Measurements from ENCODE around the gene RSPH9. TPM values are rescaled to one million over a fixed set of nuclear protein-coding genes. Genes with fewer than 3 reads are reported as not detected.
A peak's percentile ranks its signal among the peaks of the same experiment; 100 is the strongest.
"Not testable (repeated sequence)": the region's sequence is repeated elsewhere in the genome, so short reads cannot be mapped to it uniquely, and the experiment has no call there.

RSPH9 gene
- total RNA-seq, 2 donors from 2014 or later: not detected

DNA sequence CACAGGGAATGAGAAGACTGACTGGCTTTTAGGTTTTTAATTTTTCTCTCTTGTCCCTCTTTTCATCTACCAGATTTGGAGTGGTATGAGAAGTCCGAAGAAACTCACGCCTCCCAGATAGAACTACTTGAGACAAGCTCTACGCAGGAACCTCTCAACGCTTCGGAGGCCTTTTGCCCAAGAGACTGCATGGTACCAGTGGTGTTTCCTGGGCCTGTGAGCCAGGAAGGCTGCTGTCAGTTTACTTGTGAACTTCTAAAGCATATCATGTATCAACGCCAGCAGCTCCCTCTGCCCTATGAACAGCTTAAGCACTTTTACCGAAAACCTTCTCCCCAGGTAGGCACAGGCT lies 8.6 kb upstream of the RSPH9 start:
- no peak for DNase-seq
- H3K27me3 ChIP-seq: no peaks in the 10 kb centered on the region
- peaks cover 15% of the 10 kb centered on the region for H3K4me1 ChIP-seq
- TF ChIP-seq, protein P1, sequence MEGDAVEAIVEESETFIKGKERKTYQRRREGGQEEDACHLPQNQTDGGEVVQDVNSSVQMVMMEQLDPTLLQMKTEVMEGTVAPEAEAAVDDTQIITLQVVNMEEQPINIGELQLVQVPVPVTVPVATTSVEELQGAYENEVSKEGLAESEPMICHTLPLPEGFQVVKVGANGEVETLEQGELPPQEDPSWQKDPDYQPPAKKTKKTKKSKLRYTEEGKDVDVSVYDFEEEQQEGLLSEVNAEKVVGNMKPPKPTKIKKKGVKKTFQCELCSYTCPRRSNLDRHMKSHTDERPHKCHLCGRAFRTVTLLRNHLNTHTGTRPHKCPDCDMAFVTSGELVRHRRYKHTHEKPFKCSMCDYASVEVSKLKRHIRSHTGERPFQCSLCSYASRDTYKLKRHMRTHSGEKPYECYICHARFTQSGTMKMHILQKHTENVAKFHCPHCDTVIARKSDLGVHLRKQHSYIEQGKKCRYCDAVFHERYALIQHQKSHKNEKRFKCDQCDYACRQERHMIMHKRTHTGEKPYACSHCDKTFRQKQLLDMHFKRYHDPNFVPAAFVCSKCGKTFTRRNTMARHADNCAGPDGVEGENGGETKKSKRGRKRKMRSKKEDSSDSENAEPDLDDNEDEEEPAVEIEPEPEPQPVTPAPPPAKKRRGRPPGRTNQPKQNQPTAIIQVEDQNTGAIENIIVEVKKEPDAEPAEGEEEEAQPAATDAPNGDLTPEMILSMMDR (IDR thresholded peaks at IDR 0.05): no peak
- peak overlapping the region; percentile 83 to 99 for H3K9ac ChIP-seq (ENCODE audit: low read depth in 2 of 2, low read length in 2 of 2)
- H3K4me3 ChIP-seq: peak overlapping the region; percentile 60
- intact Hi-C loops (cut with DNase I): no loop called here
- no peaks in the 10 kb centered on the region for H3K9me3 ChIP-seq
- peaks cover 18% of the 10 kb centered on the region for H3K36me3 ChIP-seq
- peak overlapping the region; percentile 58 for H3K27ac ChIP-seq

DNA sequence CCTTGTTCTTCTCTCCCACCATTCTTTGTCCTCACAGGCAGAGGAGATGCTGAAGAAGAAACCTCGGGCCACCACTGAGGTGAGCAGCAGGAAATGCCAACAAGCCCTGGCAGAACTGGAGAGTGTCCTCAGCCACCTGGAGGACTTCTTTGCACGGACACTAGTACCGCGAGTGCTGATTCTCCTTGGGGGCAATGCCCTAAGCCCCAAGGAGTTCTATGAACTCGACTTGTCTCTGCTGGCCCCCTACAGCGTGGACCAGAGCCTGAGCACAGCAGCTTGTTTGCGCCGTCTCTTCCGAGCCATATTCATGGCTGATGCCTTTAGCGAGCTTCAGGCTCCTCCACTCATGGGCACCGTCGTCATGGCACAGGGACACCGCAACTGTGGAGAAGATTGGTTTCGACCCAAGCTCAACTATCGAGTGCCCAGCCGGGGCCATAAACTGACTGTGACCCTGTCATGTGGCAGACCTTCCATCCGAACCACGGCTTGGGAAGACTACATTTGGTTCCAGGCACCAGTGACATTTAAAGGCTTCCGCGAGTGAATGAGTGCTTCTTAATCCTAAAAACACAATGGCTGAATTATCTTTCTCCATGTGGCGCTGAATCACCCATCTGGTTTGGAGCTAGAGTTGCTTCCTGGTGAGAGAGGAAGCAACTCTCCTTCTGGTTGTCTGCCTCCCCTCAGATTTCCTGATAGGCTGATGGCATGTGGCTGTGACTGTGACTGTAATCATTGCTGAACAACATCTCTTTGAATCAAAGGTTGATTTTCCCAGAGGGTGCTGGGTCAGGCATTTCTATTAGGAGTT lies 4.6 kb upstream of the RSPH9 start:
- Histone ChIP-seq H3K4me3 (no peak overlapping the region), H3K9me3 (no peaks in the 10 kb centered on the region), H3K9ac (ENCODE audit: low read depth in 2 of 2, low read length in 2 of 2) (no peak overlapping the region), H3K27ac (no peak overlapping the region), H3K27me3 (no peaks in the 10 kb centered on the region), H3K36me3 (peaks cover 24% of the 10 kb centered on the region), H3K4me1 (peaks cover 15% of the 10 kb centered on the region)
- TF ChIP-seq, protein P1 (IDR thresholded peaks at IDR 0.05): no peak
- no peak for DNase-seq
- intact Hi-C loops (cut with DNase I): no loop called here

DNA sequence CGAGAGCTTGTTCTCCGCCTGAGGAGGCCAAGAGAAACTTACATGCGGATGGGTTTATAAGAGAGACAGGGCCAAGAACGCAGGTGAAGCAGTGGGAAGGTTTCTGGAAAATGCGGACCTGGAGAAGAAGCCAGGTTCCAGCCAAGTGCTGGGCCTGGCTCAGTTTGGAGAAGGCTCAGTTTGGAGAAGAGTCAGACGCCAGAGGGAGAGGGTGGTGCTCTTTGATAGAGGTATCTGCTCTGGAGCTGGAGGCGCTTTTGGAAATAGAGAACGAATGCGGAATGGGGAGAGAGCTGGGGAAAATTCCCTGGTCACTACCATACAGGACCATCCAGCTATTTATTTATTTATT lies 753 bp downstream of the RSPH9 start:
- H3K27me3 ChIP-seq: no peaks in the 10 kb centered on the region
- H3K4me1 ChIP-seq: no peaks in the 10 kb centered on the region
- no peak for DNase-seq
- H3K9ac ChIP-seq (ENCODE audit: low read depth in 2 of 2, low read length in 2 of 2): no peak overlapping the region
- TF ChIP-seq, protein P1 (IDR thresholded peaks at IDR 0.05): no peak
- intact Hi-C loops (cut with DNase I): no loop called here
- H3K36me3 ChIP-seq: peaks cover 12% of the 10 kb centered on the region
- peak overlapping the region; percentile 41 for H3K4me3 ChIP-seq
- H3K27ac ChIP-seq: no peak overlapping the region
- no peaks in the 10 kb centered on the region for H3K9me3 ChIP-seq

DNA sequence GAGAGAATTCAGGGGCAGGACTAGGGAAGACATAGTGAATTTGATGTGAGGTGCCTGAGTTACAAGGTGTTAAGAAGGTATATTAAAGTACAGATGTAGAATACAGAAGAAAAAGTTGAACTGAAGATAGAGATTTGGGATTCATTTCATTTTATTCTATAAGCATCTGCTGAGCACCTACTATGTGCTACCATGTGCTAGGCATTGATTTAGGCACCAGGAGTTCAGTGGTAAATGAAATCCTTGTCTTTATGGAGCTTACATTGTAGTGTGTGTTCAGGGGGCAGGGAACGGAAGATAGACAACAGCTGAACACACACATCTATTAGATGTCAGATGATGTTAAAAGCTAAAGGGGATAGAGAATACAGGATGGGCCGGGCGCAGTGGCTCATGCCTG lies 2.8 kb downstream of the RSPH9 start:
- TF ChIP-seq, protein P1 (IDR thresholded peaks at IDR 0.05): no peak
- Histone ChIP-seq H3K9me3 (no peaks in the 10 kb centered on the region), H3K9ac (ENCODE audit: low read depth in 2 of 2, low read length in 2 of 2) (no peak overlapping the region), H3K4me3 (no peak overlapping the region), H3K4me1 (no peaks in the 10 kb centered on the region), H3K27me3 (no peaks in the 10 kb centered on the region), H3K27ac (no peak overlapping the region), H3K36me3 (no peaks in the 10 kb centered on the region)
- intact Hi-C loops (cut with DNase I): no loop called here
- no peak for DNase-seq

DNA sequence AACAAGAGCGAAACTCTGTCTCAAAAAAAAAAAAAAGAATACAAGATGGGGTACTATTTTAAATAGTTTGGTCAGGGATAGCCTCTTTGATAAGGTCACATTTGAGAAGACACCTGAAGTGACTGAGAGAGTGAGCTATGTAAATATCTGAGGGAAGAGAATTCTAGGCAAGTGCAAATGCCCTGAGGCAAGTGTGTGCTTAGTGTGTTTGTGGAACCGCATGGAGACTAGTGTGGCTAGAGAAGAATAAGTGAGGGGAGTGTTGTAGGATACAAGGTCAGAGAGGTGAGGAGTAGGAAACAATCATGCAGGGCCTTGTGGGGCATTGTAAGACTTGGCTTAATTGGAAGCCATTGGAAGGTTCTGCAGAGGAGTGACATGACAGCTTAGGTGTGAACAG lies 3.4 kb downstream of the RSPH9 start:
- intact Hi-C loops (cut with DNase I): no loop called here
- TF ChIP-seq, protein P1 (IDR thresholded peaks at IDR 0.05): no peak
- H3K4me1 ChIP-seq: no peaks in the 10 kb centered on the region

DNA sequence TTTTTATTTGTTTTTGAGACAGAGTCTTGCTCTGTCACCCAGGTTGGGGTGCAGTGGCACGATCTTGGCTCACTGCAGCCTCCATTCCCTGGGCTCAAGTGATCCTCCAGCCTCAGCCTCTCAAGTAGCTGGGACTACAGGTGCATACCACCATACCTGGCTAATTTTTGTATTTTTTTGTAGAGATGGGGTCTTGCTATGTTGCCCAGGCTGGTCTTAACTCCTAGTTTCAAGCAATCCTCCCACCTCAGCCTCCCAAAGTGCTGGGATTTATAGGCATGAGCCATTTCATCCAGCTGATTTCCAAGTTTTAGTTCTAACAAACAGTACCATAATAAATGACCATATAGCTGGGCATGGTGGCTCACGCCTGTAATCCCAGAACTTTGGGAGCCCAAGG lies 8.0 kb downstream of the RSPH9 start:
- H3K9ac ChIP-seq (ENCODE audit: low read depth in 2 of 2, low read length in 2 of 2); H3K27me3 ChIP-seq; DNase-seq; H3K4me1 ChIP-seq; H3K4me3 ChIP-seq; H3K9me3 ChIP-seq; intact Hi-C loops (cut with DNase I); H3K36me3 ChIP-seq; H3K27ac ChIP-seq: not testable (repeated sequence)

More for the DNA sequence above, 3.4 kb downstream of the RSPH9 start:
- H3K9me3 ChIP-seq: no peaks in the 10 kb centered on the region
- no peak overlapping the region for H3K9ac ChIP-seq (ENCODE audit: low read depth in 2 of 2, low read length in 2 of 2)
- no peak overlapping the region for H3K4me3 ChIP-seq
- no peaks in the 10 kb centered on the region for H3K27me3 ChIP-seq
- H3K27ac ChIP-seq: no peak overlapping the region
- DNase-seq: no peak
- H3K36me3 ChIP-seq: no peaks in the 10 kb centered on the region
